IMR-90 (cell line): Measurements from ENCODE around the gene ELANE. TPM values are rescaled to one million over a fixed set of nuclear protein-coding genes. Genes with fewer than 3 reads are reported as not detected.

ENCODE experiments used
- ATAC-seq: fragments of 200-7000 bp; cut with Tn5 transposase; 2 replicates; pipeline ENCODE4 v1.9.1; 2020; ENCODE audit warnings: low read depth, mild to moderate bottlenecking, moderate library complexity
- BruUV-seq: library from RNA; stranded (reverse); fragments of 400-500 nt; replicated peaks from 2 replicates; lab custom pipeline; 2021; lab: Mats Ljungman, UMichigan
- CTCF ChIA-PET: fragments of 300-600 bp; formaldehyde crosslinking; extraction: SDS; loops from one replicate; lab custom pipeline; 2021; ENCODE audit warnings: antibody characterized with exemption; lab: Yijun Ruan, JAX
- POLR2A ChIA-PET: fragments of 300-600 bp; sonication (Branson Sonifier 250); formaldehyde crosslinking; loops from one replicate; lab custom pipeline; 2022; ENCODE audit warnings: antibody characterized with exemption; ENCODE audit not compliant: unreplicated experiment; lab: Charles Lee
- DNase-seq: peaks from one replicate; pipeline ENCODE4 v3.0.0; 2013
- H2AFZ ChIP-seq: replicated peaks from 2 replicates; pipeline ENCODE3; 2013; ENCODE audit warnings: low read length, mild to moderate bottlenecking; ENCODE audit not compliant: poor library complexity
- H2AK5ac ChIP-seq: 2 replicates; pipeline ENCODE4 v1.6.1; 2013; ENCODE audit warnings: low read depth, low read length, inconsistent platforms
- H2AK9ac ChIP-seq: replicated peaks from 2 replicates; pipeline ENCODE3; 2013; ENCODE audit warnings: mild to moderate bottlenecking, low read depth, low read length, moderate library complexity; ENCODE audit not compliant: poor library complexity
- H2BK120ac ChIP-seq: 2 replicates; pipeline ENCODE4 v1.6.1; 2013; ENCODE audit warnings: low read depth, low read length, inconsistent platforms
- H2BK15ac ChIP-seq: 3 replicates; pipeline ENCODE4 v1.6.1; 2013; ENCODE audit warnings: low read depth, low read length, inconsistent platforms
- H2BK20ac ChIP-seq: 2 replicates; pipeline ENCODE4 v1.6.1; 2013; ENCODE audit warnings: low read depth, mild to moderate bottlenecking, inconsistent platforms, low read length, moderate library complexity
- H2BK5ac ChIP-seq: 2 replicates; pipeline ENCODE4 v1.6.1; 2013; ENCODE audit warnings: mild to moderate bottlenecking, low read depth, low read length, inconsistent platforms; ENCODE audit not compliant: poor library complexity, severe bottlenecking
- H3K14ac ChIP-seq: replicated peaks from 2 replicates; pipeline ENCODE4 v1.6.1; 2013; ENCODE audit warnings: low read depth, low read length, inconsistent platforms
- H3K18ac ChIP-seq: 2 replicates; pipeline ENCODE4 v1.6.1; 2013; ENCODE audit warnings: low read depth, low read length, control low read depth
- H3K23ac ChIP-seq: 2 replicates; pipeline ENCODE4 v1.6.1; 2013; ENCODE audit warnings: low read depth, low read length, inconsistent platforms
- H3K27ac ChIP-seq: 2 replicates; pipeline ENCODE4 v1.5.1; 2013; ENCODE audit warnings: mild to moderate bottlenecking, control low read depth, low read length; ENCODE audit not compliant: insufficient read depth
- H3K27me3 ChIP-seq: 2 replicates; pipeline ENCODE4 v1.6.1; 2013; ENCODE audit warnings: low read length; ENCODE audit not compliant: control insufficient read depth, insufficient read depth
- H3K36me3 ChIP-seq: 2 replicates; pipeline ENCODE4 v1.6.1; 2013; ENCODE audit warnings: low read length, mixed read lengths; ENCODE audit not compliant: control insufficient read depth, insufficient read depth
- H3K4ac ChIP-seq: 2 replicates; pipeline ENCODE4 v1.6.1; 2013; ENCODE audit warnings: low read depth, low read length, inconsistent platforms
- H3K4me1 ChIP-seq: 2 replicates; pipeline ENCODE4 v1.6.1; 2013; ENCODE audit warnings: low read length, mixed read lengths; ENCODE audit not compliant: control insufficient read depth, insufficient read depth
- H3K4me2 ChIP-seq: 2 replicates; pipeline ENCODE4 v1.6.1; 2013; ENCODE audit warnings: low read depth, mild to moderate bottlenecking, control low read depth, low read length, moderate library complexity
- H3K4me3 ChIP-seq: 2 replicates; pipeline ENCODE4 v1.5.1; 2013; ENCODE audit warnings: low read depth, mild to moderate bottlenecking, control low read depth, low read length, moderate library complexity; ENCODE audit not compliant: insufficient read depth
- H3K56ac ChIP-seq: 2 replicates; pipeline ENCODE4 v1.6.1; 2013; ENCODE audit warnings: low read length, inconsistent platforms; ENCODE audit not compliant: insufficient read depth; ENCODE audit errors: extremely low read depth
- H3K79me1 ChIP-seq, 2 experiments: 2 replicates each; pipeline ENCODE4 v1.6.1; 2013; ENCODE audit warnings: low read length in 2 of 2, inconsistent platforms in 1 of 2, low read depth in 1 of 2
- H3K9ac ChIP-seq: 2 replicates; pipeline ENCODE4 v1.6.1; 2013; ENCODE audit warnings: low read depth, low read length, control low read depth
- H3K9me1 ChIP-seq: 2 replicates; pipeline ENCODE4 v1.6.1; 2013; ENCODE audit warnings: low read length, inconsistent platforms; ENCODE audit not compliant: insufficient read depth
- H3K9me3 ChIP-seq: 2 replicates; pipeline ENCODE4 v1.6.1; 2013; ENCODE audit warnings: low read length; ENCODE audit not compliant: control insufficient read depth, insufficient read depth
- H4K20me1 ChIP-seq: 2 replicates; pipeline ENCODE4 v1.6.1; 2013; ENCODE audit warnings: low read length, inconsistent platforms; ENCODE audit not compliant: insufficient read depth
- H4K5ac ChIP-seq: 2 replicates; pipeline ENCODE4 v1.6.1; 2013; ENCODE audit warnings: mild to moderate bottlenecking, low read depth, low read length, control low read depth
- H4K8ac ChIP-seq, 2 experiments: 2 replicates each; pipeline ENCODE4 v1.6.1; 2013; ENCODE audit warnings: low read depth in 2 of 2, low read length in 2 of 2, control low read depth in 1 of 2, inconsistent platforms in 1 of 2
- H4K91ac ChIP-seq: 2 replicates; pipeline ENCODE4 v1.6.1; 2013; ENCODE audit warnings: low read depth, low read length, inconsistent platforms; ENCODE audit not compliant: insufficient read depth
- BHLHE40 ChIP-seq: fragments of 150-350 bp; IDR thresholded peaks from 2 replicates; pipeline ENCODE4 v1.6.1; 2016; ENCODE audit warnings: mild to moderate bottlenecking, low read depth, low read length
- CEBPB ChIP-seq: IDR thresholded peaks from 2 replicates; pipeline ENCODE4 v1.6.1; 2012; ENCODE audit warnings: low read depth, low read length, improper control_type of control experiment
- FOS ChIP-seq: fragments of 150-350 bp; IDR thresholded peaks from 2 replicates; pipeline ENCODE4 v1.6.1; 2016; ENCODE audit warnings: low read depth, low read length
- MAFK ChIP-seq: IDR thresholded peaks from 2 replicates; pipeline ENCODE4 v1.6.1; 2012; ENCODE audit warnings: low read depth, low read length, improper control_type of control experiment
- MAZ ChIP-seq: IDR thresholded peaks from 2 replicates; pipeline ENCODE4 v1.6.1; 2012; ENCODE audit warnings: low read depth, mild to moderate bottlenecking, low read length, improper control_type of control experiment, moderate library complexity, borderline replicate concordance
- MXI1 ChIP-seq: IDR thresholded peaks from 2 replicates; pipeline ENCODE4 v1.6.1; 2012; ENCODE audit warnings: low read depth, mild to moderate bottlenecking, low read length, moderate library complexity, borderline replicate concordance
- NFE2L2 ChIP-seq: fragments of 150-350 bp; IDR thresholded peaks from 2 replicates; pipeline ENCODE4 v1.6.1; 2016; ENCODE audit warnings: low read depth, mild to moderate bottlenecking, low read length
- POLR2A ChIP-seq: IDR thresholded peaks from 2 replicates; pipeline ENCODE4 v1.6.1; 2012; ENCODE audit warnings: mild to moderate bottlenecking, low read depth, low read length
- RAD21 ChIP-seq: IDR thresholded peaks from 2 replicates; pipeline ENCODE4 v1.6.1; 2012; ENCODE audit warnings: low read length, improper control_type of control experiment
- RFX5 ChIP-seq: IDR thresholded peaks from 2 replicates; pipeline ENCODE4 v1.8.0; 2012; ENCODE audit warnings: low read depth, mild to moderate bottlenecking, low read length, moderate library complexity
- SMC3 ChIP-seq: fragments of 150-350 bp; IDR thresholded peaks from 2 replicates; pipeline ENCODE4 v1.6.1; 2016; ENCODE audit warnings: low read depth, mild to moderate bottlenecking, antibody characterized with exemption, low read length, moderate library complexity
- WGBS, 2 experiments: methylation state at CpG; one replicate each; pipeline versions ENCODE4 v1.1.5 to v1.1.7; 2013; ENCODE audit warnings: missing lambda C conversion rate in 2 of 2; ENCODE audit not compliant: insufficient read length in 1 of 2; ENCODE audit errors: extremely low coverage in 2 of 2; 5-methylcytosine and 5-hydroxymethylcytosine counted together
- dilution Hi-C: fragments of 300-500 bp; cut with HindIII; formaldehyde crosslinking; loops from one replicate; pipeline ENCODE4 v1.14.3; 2018; ENCODE audit warnings: low sequenced_read_pairs; ENCODE audit not compliant: unreplicated experiment
- in situ Hi-C: fragments of 300-500 bp; cut with MboI; formaldehyde crosslinking; loops from 3 replicates; pipeline ENCODE4 v1.14.3; 2019; ENCODE audit warnings: low sequenced_read_pairs, inconsistent platforms, mixed read lengths
- intact Hi-C: fragments of 100-400 bp; cut with micrococcal nuclease; formaldehyde crosslinking; loops from 2 replicates; pipeline ENCODE4 v1.10.0; 2022
- polyA plus RNA-seq, 3 experiments: library from polyadenylated mRNA; depleted of rRNA; stranded (reverse); fragments of >200 nt; gene quantifications; 2 replicates each; pipeline ENCODE4 v1.2.3, GENCODE V29; 2012; ENCODE audit warnings: low replicate concordance in 1 of 3
- total RNA-seq: library from RNA; depleted of rRNA; stranded (reverse); fragments of >200 nt; gene quantifications from 2 replicates; pipeline ENCODE4 v1.2.3, GENCODE V29; 2012
- TF ChIP-seq, protein P1 (sequence below): conservative IDR thresholded peaks from 2 replicates; pipeline ENCODE4 v1.5.1; 2012; ENCODE audit warnings: mild to moderate bottlenecking, low read depth, low read length, improper control_type of control experiment

Gene ELANE
- total and polyA plus RNA-seq, 2 of the 4 experiments (the other 2 are of a cell fraction): 0.27 TPM; not detected in 1

DNA sequence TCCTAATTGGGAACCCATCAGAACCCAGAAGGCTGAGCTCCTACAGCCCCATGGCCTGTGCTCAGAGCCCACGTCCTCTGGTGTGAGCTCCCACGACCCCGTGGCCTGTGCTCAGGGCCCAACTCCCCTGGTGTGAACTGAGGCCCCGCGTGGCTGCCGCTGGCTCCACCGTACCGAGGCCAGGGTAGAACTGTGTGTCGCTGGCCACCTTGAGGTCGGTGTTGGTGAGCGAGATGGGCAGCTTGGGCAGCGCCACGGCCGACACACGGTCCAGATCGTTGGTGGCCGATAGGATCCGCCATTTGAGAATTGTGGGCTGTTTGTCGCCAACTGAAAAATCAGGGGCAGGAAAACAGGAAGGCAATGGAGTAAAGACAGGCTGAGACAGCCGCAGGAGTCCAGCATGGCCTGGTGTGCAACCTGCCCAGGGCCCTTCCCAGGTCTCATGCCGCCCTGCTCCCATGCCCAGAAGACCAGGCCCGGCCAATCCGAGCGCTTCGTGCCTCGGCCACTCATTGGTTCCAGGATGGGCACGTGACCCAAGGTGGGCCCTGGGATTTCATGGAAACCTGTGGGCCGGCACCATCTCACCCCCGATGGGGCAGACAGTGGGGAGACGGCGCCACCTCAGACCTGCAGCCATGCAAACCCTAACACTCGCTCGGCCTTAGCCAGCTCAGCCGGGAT, 29.4 kb downstream of the ELANE start:
- TF ChIP-seq RAD21 (no peak), MAZ (no peak), NFE2L2 (no peak), MXI1 (no peak), SMC3 (no peak), MAFK (no peak), CEBPB (no peak), FOS (no peak), RFX5 (no peak), BHLHE40 (no peak), POLR2A (no peak)
- TF ChIP-seq, protein P1, sequence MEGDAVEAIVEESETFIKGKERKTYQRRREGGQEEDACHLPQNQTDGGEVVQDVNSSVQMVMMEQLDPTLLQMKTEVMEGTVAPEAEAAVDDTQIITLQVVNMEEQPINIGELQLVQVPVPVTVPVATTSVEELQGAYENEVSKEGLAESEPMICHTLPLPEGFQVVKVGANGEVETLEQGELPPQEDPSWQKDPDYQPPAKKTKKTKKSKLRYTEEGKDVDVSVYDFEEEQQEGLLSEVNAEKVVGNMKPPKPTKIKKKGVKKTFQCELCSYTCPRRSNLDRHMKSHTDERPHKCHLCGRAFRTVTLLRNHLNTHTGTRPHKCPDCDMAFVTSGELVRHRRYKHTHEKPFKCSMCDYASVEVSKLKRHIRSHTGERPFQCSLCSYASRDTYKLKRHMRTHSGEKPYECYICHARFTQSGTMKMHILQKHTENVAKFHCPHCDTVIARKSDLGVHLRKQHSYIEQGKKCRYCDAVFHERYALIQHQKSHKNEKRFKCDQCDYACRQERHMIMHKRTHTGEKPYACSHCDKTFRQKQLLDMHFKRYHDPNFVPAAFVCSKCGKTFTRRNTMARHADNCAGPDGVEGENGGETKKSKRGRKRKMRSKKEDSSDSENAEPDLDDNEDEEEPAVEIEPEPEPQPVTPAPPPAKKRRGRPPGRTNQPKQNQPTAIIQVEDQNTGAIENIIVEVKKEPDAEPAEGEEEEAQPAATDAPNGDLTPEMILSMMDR: no peak
- H3K9me1 ChIP-seq: no peaks in the 10 kb centered on the region
- H2AK9ac ChIP-seq: no peak overlapping the region
- H2BK15ac ChIP-seq: no peak overlapping the region
- no peak overlapping the region for H3K9ac ChIP-seq
- no peaks in the 10 kb centered on the region for H3K27me3 ChIP-seq
- no peak overlapping the region for H3K14ac ChIP-seq
- in situ Hi-C loops (no loop called here), intact Hi-C loops (no loop called here), dilution Hi-C loops (no loop called here)
- BruUV-seq: no TSS peak
- H3K18ac ChIP-seq: no peak overlapping the region
- H3K23ac ChIP-seq: no peak overlapping the region
- WGBS, 2 experiments: 96% methylated on average over 19 of the region's 34 CpGs; no CpG with 5 or more reads in 1 of the 2 experiments
- H3K4me1 ChIP-seq: no peaks in the 10 kb centered on the region
- H3K4me2 ChIP-seq: no peak overlapping the region
- peaks cover 3 to 11% of the 10 kb centered on the region in 2 experiments; a peak in 2 of 4 replicates for H3K79me1 ChIP-seq
- H3K36me3 ChIP-seq: peaks cover 73% of the 10 kb centered on the region
- H2AFZ ChIP-seq: no peak overlapping the region
- no peak overlapping the region for H3K56ac ChIP-seq
- H4K8ac ChIP-seq: no peak overlapping the region
- no peak overlapping the region for H2AK5ac ChIP-seq
- H3K27ac ChIP-seq: no peak overlapping the region
- no peak overlapping the region for H3K4me3 ChIP-seq
- no peaks in the 10 kb centered on the region for H3K9me3 ChIP-seq
- DNase-seq: no peak
- no peak overlapping the region for H4K5ac ChIP-seq
- ChIA-PET CTCF (no interaction called here), POLR2A (no interaction called here)
- no peak for ATAC-seq
- H4K20me1 ChIP-seq: peaks cover 6% of the 10 kb centered on the region
- no peak overlapping the region for H4K91ac ChIP-seq
- no peak overlapping the region for H2BK20ac ChIP-seq
- H2BK5ac ChIP-seq: no peak overlapping the region
- no peak overlapping the region for H2BK120ac ChIP-seq
- H3K4ac ChIP-seq: no peak overlapping the region
